ENCODE measurements around the gene ROBO1.

Gene ROBO1

GRCh38 chr3:79453600-79453999 is 314.2 kb downstream of the ROBO1 start:
- DNase-seq = no peak

GRCh38 chr3:79436387-79436786 is 331.4 kb downstream of the ROBO1 start:
- DNase-seq = no peak

- no peak for DNase-seq
Measured at GRCh38 chr3:79427081-79427480, 340.7 kb downstream of the ROBO1 start.

- no peak for DNase-seq
Measured at GRCh38 chr3:79424811-79425210, 343.0 kb downstream of the ROBO1 start.

- DNase-seq = no peak
Measured at GRCh38 chr3:79423417-79423816, 344.4 kb downstream of the ROBO1 start.

GRCh38 chr3:79421273-79421672 is 346.5 kb downstream of the ROBO1 start:
- DNase-seq = no peak

GRCh38 chr3:79418855-79419621 is 348.8 kb downstream of the ROBO1 start:
- DNase-seq = no peak

GRCh38 chr3:79415356-79415755 is 352.4 kb downstream of the ROBO1 start:
- DNase-seq = no peak

GRCh38 chr3:79414806-79415205 is 353.0 kb downstream of the ROBO1 start:
- no peak for DNase-seq

GRCh38 chr3:79414035-79414434 is 353.8 kb downstream of the ROBO1 start:
- DNase-seq = no peak

- no peak for DNase-seq
Measured at GRCh38 chr3:79412537-79412936, 355.3 kb downstream of the ROBO1 start.

GRCh38 chr3:79410617-79411016 is 357.2 kb downstream of the ROBO1 start:
- DNase-seq = no peak

GRCh38 chr3:79410136-79410535 is 357.7 kb downstream of the ROBO1 start:
- no peak for DNase-seq

GRCh38 chr3:79406175-79406574 is 361.6 kb downstream of the ROBO1 start:
- no peak for DNase-seq

- DNase-seq = no peak
Measured at GRCh38 chr3:79405183-79405582, 362.6 kb downstream of the ROBO1 start.

GRCh38 chr3:79396595-79396994 is 371.2 kb downstream of the ROBO1 start:
- no peak for DNase-seq

GRCh38 chr3:79392479-79392878 is 375.3 kb downstream of the ROBO1 start:
- no peak for DNase-seq

- DNase-seq = no peak
Measured at GRCh38 chr3:79390352-79390751, 377.4 kb downstream of the ROBO1 start.

- DNase-seq = no peak
Measured at GRCh38 chr3:79385211-79385610, 382.6 kb downstream of the ROBO1 start.

- DNase-seq = no peak
Measured at GRCh38 chr3:79383402-79384012, 384.3 kb downstream of the ROBO1 start.

GRCh38 chr3:79380581-79380980 is 387.2 kb downstream of the ROBO1 start:
- DNase-seq = no peak

GRCh38 chr3:79378064-79378463 is 389.7 kb downstream of the ROBO1 start:
- no peak for DNase-seq

- DNase-seq = no peak
Measured at GRCh38 chr3:79369306-79369705, 398.5 kb downstream of the ROBO1 start.

- no peak for DNase-seq
Measured at GRCh38 chr3:79368403-79368802, 399.4 kb downstream of the ROBO1 start.

GRCh38 chr3:79367803-79368202 is 400.0 kb downstream of the ROBO1 start:
- DNase-seq = no peak
